ENCODE measurements around the gene AEN. TPM values are rescaled to one million over a fixed set of nuclear protein-coding genes. Genes with fewer than 3 reads are reported as not detected.

AEN gene
- total and polyA plus RNA-seq, 2 of the 8 experiments (the other 6 are each of a cell fraction or from before 2014, with no cell fraction given), result 112 to 122 TPM

DNA sequence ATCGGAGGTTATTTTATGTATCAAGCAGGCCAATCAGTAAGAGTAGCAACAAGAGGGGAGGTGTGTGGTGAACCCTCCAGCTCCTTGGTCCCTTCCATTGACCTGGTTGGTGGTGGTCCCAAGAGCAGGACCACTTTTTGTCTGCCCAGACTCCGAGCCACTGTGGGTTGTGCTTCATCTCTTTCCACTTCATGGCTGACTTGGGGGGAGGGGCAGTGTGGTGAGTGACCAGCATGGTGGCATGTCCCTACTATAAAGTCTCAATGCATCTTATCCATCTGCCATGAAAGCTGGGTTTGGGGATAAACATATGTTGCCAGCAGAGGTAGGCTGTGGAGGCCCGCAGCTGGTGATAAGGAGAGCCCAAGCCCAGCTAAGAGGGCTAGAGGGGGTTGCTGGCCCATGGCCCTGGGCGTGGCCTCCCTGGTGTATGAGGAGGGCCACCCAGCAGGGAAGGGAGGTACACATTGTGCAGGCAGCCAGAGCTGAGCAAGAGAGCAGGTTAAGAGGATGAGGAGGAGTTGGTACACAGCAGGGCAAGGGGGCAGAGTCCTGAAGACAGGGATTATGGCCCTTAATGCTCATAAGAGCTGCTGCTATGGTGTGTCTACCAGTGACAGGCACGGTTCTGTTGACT is 7.0 kb downstream of the AEN start (continued):
- TF ChIP-seq, protein P1, sequence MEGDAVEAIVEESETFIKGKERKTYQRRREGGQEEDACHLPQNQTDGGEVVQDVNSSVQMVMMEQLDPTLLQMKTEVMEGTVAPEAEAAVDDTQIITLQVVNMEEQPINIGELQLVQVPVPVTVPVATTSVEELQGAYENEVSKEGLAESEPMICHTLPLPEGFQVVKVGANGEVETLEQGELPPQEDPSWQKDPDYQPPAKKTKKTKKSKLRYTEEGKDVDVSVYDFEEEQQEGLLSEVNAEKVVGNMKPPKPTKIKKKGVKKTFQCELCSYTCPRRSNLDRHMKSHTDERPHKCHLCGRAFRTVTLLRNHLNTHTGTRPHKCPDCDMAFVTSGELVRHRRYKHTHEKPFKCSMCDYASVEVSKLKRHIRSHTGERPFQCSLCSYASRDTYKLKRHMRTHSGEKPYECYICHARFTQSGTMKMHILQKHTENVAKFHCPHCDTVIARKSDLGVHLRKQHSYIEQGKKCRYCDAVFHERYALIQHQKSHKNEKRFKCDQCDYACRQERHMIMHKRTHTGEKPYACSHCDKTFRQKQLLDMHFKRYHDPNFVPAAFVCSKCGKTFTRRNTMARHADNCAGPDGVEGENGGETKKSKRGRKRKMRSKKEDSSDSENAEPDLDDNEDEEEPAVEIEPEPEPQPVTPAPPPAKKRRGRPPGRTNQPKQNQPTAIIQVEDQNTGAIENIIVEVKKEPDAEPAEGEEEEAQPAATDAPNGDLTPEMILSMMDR (IDR thresholded peaks at IDR 0.05; ENCODE audit: control extremely low read depth in 1 of 3, insufficient read depth in 1 of 3, low read depth in 1 of 3, low read length in 3 of 3), result no peak
- TF ChIP-seq KDM1A (IDR thresholded peaks at IDR 0.05; ENCODE audit: borderline replicate concordance, low read length) (no peak), BRCA1 (IDR thresholded peaks at IDR 0.05; ENCODE audit: low read depth, low read length) (no peak), EZH2 (IDR thresholded peaks at IDR 0.05; ENCODE audit: low read depth, low read length, severe bottlenecking) (no peak), POLR2A (IDR thresholded peaks at IDR 0.05; ENCODE audit: control extremely low read depth in 1 of 2, low read depth in 2 of 2, low read length in 2 of 2) (peak in 1 of 2 experiments; percentile 42; a peak in 2 of 3 replicates)
